GM23338 (cell line): ENCODE results near the gene CTNS. TPM values are rescaled to one million over a fixed set of nuclear protein-coding genes. Genes with fewer than 3 reads are reported as not detected.

Experiments
- ATAC-seq: fragments of 200-7000 bp; cut with Tn5 transposase; 3 replicates; pipeline ENCODE4 v1.9.1; 2020
- DNase-seq: peaks from one replicate; pipeline ENCODE4 v3.0.0-alpha.2; 2015; ENCODE audit warnings: low spot score
- H2AFZ ChIP-seq: fragments of 200-600 bp; sonication (generic); 2 replicates; pipeline ENCODE4 v1.8.0; 2016; ENCODE audit warnings: antibody characterized with exemption, mild to moderate bottlenecking, moderate library complexity
- H3F3A ChIP-seq: fragments of 200-600 bp; sonication (generic); replicated peaks from 2 replicates; pipeline ENCODE4 v1.8.0; 2017; ENCODE audit warnings: antibody characterized with exemption, mixed run types, low read depth
- H3K27ac ChIP-seq: fragments of 200-600 bp; sonication (generic); 2 replicates; pipeline ENCODE4 v1.6.1; 2016; ENCODE audit warnings: low read depth
- H3K27me3 ChIP-seq: fragments of 200-600 bp; sonication (generic); 2 replicates; pipeline ENCODE4 v1.8.0; 2016; ENCODE audit warnings: mild to moderate bottlenecking, mixed run types, moderate library complexity; ENCODE audit not compliant: insufficient read depth
- H3K36me3 ChIP-seq: fragments of 200-600 bp; sonication (generic); 2 replicates; pipeline ENCODE4 v1.8.0; 2016; ENCODE audit warnings: mild to moderate bottlenecking; ENCODE audit not compliant: insufficient read depth
- H3K4me1 ChIP-seq: fragments of 200-600 bp; sonication (generic); 2 replicates; pipeline ENCODE4 v1.8.0; 2016; ENCODE audit warnings: mild to moderate bottlenecking, moderate library complexity; ENCODE audit not compliant: insufficient read depth
- H3K4me2 ChIP-seq: fragments of 200-600 bp; sonication (generic); 2 replicates; pipeline ENCODE4 v1.7.1; 2017; ENCODE audit warnings: mixed run types
- H3K4me3 ChIP-seq: fragments of 200-600 bp; sonication (generic); 2 replicates; pipeline ENCODE4 v1.6.1; 2016; ENCODE audit warnings: mixed run types
- H3K79me2 ChIP-seq: fragments of 200-600 bp; sonication (generic); replicated peaks from 2 replicates; pipeline ENCODE4 v1.8.0; 2017; ENCODE audit warnings: mild to moderate bottlenecking; ENCODE audit not compliant: insufficient read depth
- H3K9me2 ChIP-seq: fragments of 200-600 bp; sonication (generic); 2 replicates; pipeline ENCODE4 v1.8.0; 2017; ENCODE audit not compliant: insufficient read depth
- H4K20me1 ChIP-seq: fragments of 200-600 bp; sonication (generic); replicated peaks from 2 replicates; pipeline ENCODE4 v1.8.0; 2017; ENCODE audit warnings: mild to moderate bottlenecking; ENCODE audit not compliant: insufficient read depth
- H3K27ac Mint-ChIP-seq: 2 replicates; pipeline ENCODE4 v1.8.0; 2020; ENCODE audit warnings: inconsistent platforms, mild to moderate bottlenecking, moderate library complexity, mixed read lengths
- H3K27me3 Mint-ChIP-seq: 3 replicates; pipeline ENCODE4 v1.8.0; 2022; ENCODE audit warnings: low read depth, mild to moderate bottlenecking, moderate library complexity, mixed read lengths, inconsistent platforms; ENCODE audit not compliant: insufficient read depth, poor library complexity
- H3K36me3 Mint-ChIP-seq: 3 replicates; pipeline ENCODE4 v1.8.0; 2021; ENCODE audit warnings: low read depth, mild to moderate bottlenecking, inconsistent platforms, moderate library complexity, mixed read lengths
- H3K4me1 Mint-ChIP-seq: 3 replicates; pipeline ENCODE4 v1.8.0; 2020; ENCODE audit warnings: mild to moderate bottlenecking, inconsistent platforms, mixed read lengths
- H3K4me3 Mint-ChIP-seq: 3 replicates; pipeline ENCODE4 v1.8.0; 2021; ENCODE audit warnings: moderate library complexity, mild to moderate bottlenecking, inconsistent platforms, mixed read lengths
- H3K9me3 Mint-ChIP-seq: 3 replicates; pipeline ENCODE4 v1.8.0; 2020; ENCODE audit warnings: moderate library complexity, mild to moderate bottlenecking, inconsistent platforms, mixed read lengths
- CREB1 ChIP-seq: fragments of 250-450 bp; sonication (Bioruptor Pico); IDR thresholded peaks from 2 replicates; pipeline ENCODE4 v1.5.0; 2020; ENCODE audit warnings: low read depth, mild to moderate bottlenecking, moderate library complexity
- CTCF ChIP-seq, 2 experiments: fragments of 200-600 bp in 1 of 2; sonication (generic) in 1 of 2; conservative IDR thresholded peaks; 2 replicates each; pipeline versions ENCODE4 v1.5.1 to v1.6.1; 2016 to 2017; ENCODE audit warnings: antibody characterized with exemption in 2 of 2, low read depth in 2 of 2, mild to moderate bottlenecking in 2 of 2, moderate library complexity in 1 of 2
- EZH2 ChIP-seq: fragments of 200-600 bp; sonication (generic); IDR thresholded peaks from one replicate; pipeline ENCODE4 v1.8.0; 2017; ENCODE audit warnings: antibody characterized with exemption, mild to moderate bottlenecking, low read depth; ENCODE audit not compliant: unreplicated experiment
- EZH2phosphoT487 ChIP-seq: fragments of 200-600 bp; sonication (generic); IDR thresholded peaks from one replicate; pipeline ENCODE4 v1.8.1; 2018; ENCODE audit warnings: antibody characterized with exemption; ENCODE audit not compliant: unreplicated experiment
- JUNB ChIP-seq: IDR thresholded peaks from one replicate; pipeline ENCODE4 v1.6.1; 2016; ENCODE audit warnings: antibody characterized with exemption; ENCODE audit not compliant: unreplicated experiment
- POLR2AphosphoS5 ChIP-seq: IDR thresholded peaks from 2 replicates; pipeline ENCODE4 v1.6.1; 2016; ENCODE audit warnings: antibody characterized with exemption, low read depth
- REST ChIP-seq: IDR thresholded peaks from one replicate; pipeline ENCODE4 v1.6.1; 2018; ENCODE audit warnings: antibody characterized with exemption; ENCODE audit not compliant: unreplicated experiment
- STAT1 ChIP-seq: IDR thresholded peaks from one replicate; pipeline ENCODE4 v1.6.1; 2016; ENCODE audit warnings: antibody characterized with exemption; ENCODE audit not compliant: unreplicated experiment
- ZNF114 ChIP-seq: fragments of 250-450 bp; sonication (Bioruptor Pico); IDR thresholded peaks from 2 replicates; pipeline ENCODE4 v1.5.0; 2020; ENCODE audit warnings: mild to moderate bottlenecking, moderate library complexity
- ZNF331 ChIP-seq: fragments of 250-450 bp; sonication (Bioruptor Pico); IDR thresholded peaks from 2 replicates; pipeline ENCODE4 v1.5.0; 2020; ENCODE audit warnings: low read depth, mild to moderate bottlenecking, moderate library complexity
- polyA plus RNA-seq: library from polyadenylated mRNA; unstranded; fragments of >200 nt; fragmentation: Nextera tagmentation; extraction: Ambion mirVana; gene quantifications from 2 replicates; pipeline ENCODE4 v1.2.1, GENCODE V29; 2016
- total RNA-seq: library from RNA; depleted of rRNA; stranded (reverse); fragments of >200 nt; shearing (Covaris generic); gene quantifications from 2 replicates; pipeline ENCODE4 v1.2.3, GENCODE V29; 2014

Gene CTNS
- total and polyA plus RNA-seq, 2 experiments from 2014 or later: 5.9 to 21.8 TPM

- Histone ChIP-seq H4K20me1 (no peaks in the 10 kb centered on the region), H3K36me3 (no peaks in the 10 kb centered on the region), H3K4me1 (no peaks in the 10 kb centered on the region), H3K4me2 (no peak overlapping the region), H3K79me2 (no peaks in the 10 kb centered on the region), H3K4me3 (no peak overlapping the region), H3F3A (peaks cover 6% of the 10 kb centered on the region), H2AFZ (no peak overlapping the region), H3K9me2 (no peaks in the 10 kb centered on the region), H3K27me3 (no peaks in the 10 kb centered on the region), H3K27ac (no peak overlapping the region)
- H3K27me3 Mint-ChIP-seq: no peaks in the 10 kb centered on the region
- H3K4me3 Mint-ChIP-seq: no peak overlapping the region
- peaks cover 10% of the 10 kb centered on the region for H3K4me1 Mint-ChIP-seq
- DNase-seq: no peak
- TF ChIP-seq REST (no peak), ZNF114 (CRISPR knock-in tag) (no peak), EZH2phosphoT487 (no peak), JUNB (no peak), ZNF331 (CRISPR knock-in tag) (no peak), POLR2AphosphoS5 (no peak), STAT1 (no peak)
- H3K27ac Mint-ChIP-seq: no peak overlapping the region
- ATAC-seq: no peak
- no peaks in the 10 kb centered on the region for H3K9me3 Mint-ChIP-seq
- H3K36me3 Mint-ChIP-seq: no peaks in the 10 kb centered on the region
Measured at GRCh38 chr17:3685174-3685573, 48.6 kb downstream of the CTNS start.

GRCh38 chr17:3688027-3688553 lies 51.5 kb downstream of the CTNS start:
- H3K4me2 ChIP-seq: no peak overlapping the region
- no peaks in the 10 kb centered on the region for H3K9me2 ChIP-seq
- no peaks in the 10 kb centered on the region for H3K27me3 ChIP-seq
- H3K4me1 ChIP-seq: no peaks in the 10 kb centered on the region
- no peaks in the 10 kb centered on the region for H3K36me3 ChIP-seq
- no peaks in the 10 kb centered on the region for H3K79me2 ChIP-seq
- peak; percentile 59 for ATAC-seq
- no peaks in the 10 kb centered on the region for H4K20me1 ChIP-seq
- Mint-ChIP-seq H3K4me1 (peaks cover 10% of the 10 kb centered on the region), H3K27ac (peak overlapping the region; percentile 72), H3K36me3 (no peaks in the 10 kb centered on the region), H3K9me3 (no peaks in the 10 kb centered on the region), H3K27me3 (peaks cover 4% of the 10 kb centered on the region), H3K4me3 (no peak overlapping the region)
- TF ChIP-seq ZNF114 (CRISPR knock-in tag) (no peak), REST (no peak), JUNB (no peak), EZH2 (no peak), CTCF (conservative IDR thresholded peaks at IDR 0.05; ENCODE audit: low read depth in 2 of 2) (no peak), ZNF331 (CRISPR knock-in tag) (no peak), EZH2phosphoT487 (no peak), STAT1 (no peak), CREB1 (CRISPR knock-in tag) (no peak), POLR2AphosphoS5 (no peak)
- peak overlapping the region; percentile 72 for H2AFZ ChIP-seq
- DNase-seq: peak; percentile 65
- H3K4me3 ChIP-seq: no peak overlapping the region
- H3K27ac ChIP-seq: 0 out of 2 replicates have a peak overlapping the region, but pooled peaks have one; percentile 50
- H3F3A ChIP-seq: peaks cover 6% of the 10 kb centered on the region
